Heart right ventricle (tissue), 16 donors: ENCODE data around the gene UBE2QL1. TPM values are rescaled to one million over a fixed set of nuclear protein-coding genes. Genes with fewer than 3 reads are reported as not detected.

Source experiments
- ATAC-seq, 8 donors: fragments of 200-7000 bp; cut with Tn5 transposase; one replicate each; pipeline ENCODE4 v1.9.1; 2020; ENCODE audit warnings: mild to moderate bottlenecking in 8 of 8, moderate library complexity in 8 of 8, moderate number of reproducible peaks in 1 of 8
- DNase-seq, 2 donors: peaks; one replicate each; pipeline ENCODE4 v3.0.0-alpha.2; 2020
- H3K27ac ChIP-seq, 10 donors: fragments of 200-600 bp; sonication (generic) in 2 of 10; one replicate each; pipeline versions ENCODE4 v1.5.0 to v1.8.0; 2020 to 2022; ENCODE audit warnings: mild to moderate bottlenecking in 3 of 10
- H3K27me3 ChIP-seq, 7 donors: fragments of 200-600 bp; one replicate each; pipeline ENCODE4 v1.8.0; 2021 to 2022; ENCODE audit warnings: mild to moderate bottlenecking in 2 of 7
- H3K36me3 ChIP-seq, 9 donors: fragments of 200-600 bp; sonication (generic) in 1 of 9; one replicate each; pipeline versions ENCODE4 v1.5.0 to v1.8.0; 2020 to 2022; ENCODE audit warnings: mild to moderate bottlenecking in 2 of 9
- H3K4me1 ChIP-seq, 9 donors: fragments of 200-600 bp; sonication (generic) in 1 of 9; one replicate each; pipeline versions ENCODE4 v1.5.0 to v1.8.0; 2020 to 2022; ENCODE audit warnings: mild to moderate bottlenecking in 4 of 9
- H3K4me3 ChIP-seq, 10 donors: fragments of 200-600 bp; sonication (generic) in 2 of 10; one replicate each; pipeline versions ENCODE4 v1.5.0 to v1.8.0; 2020 to 2022; ENCODE audit warnings: mild to moderate bottlenecking in 7 of 10, moderate library complexity in 2 of 10
- H3K9me3 ChIP-seq, 11 donors: fragments of 200-600 bp in 10 of 11; sonication (generic) in 2 of 11; one replicate each; pipeline versions ENCODE4 v1.5.0 to v1.8.0; 2013 to 2022; ENCODE audit warnings: mild to moderate bottlenecking in 2 of 11, control low read depth in 1 of 11, moderate library complexity in 1 of 11
- CTCF ChIP-seq, 9 donors: fragments of 200-600 bp; sonication (generic) in 2 of 9; IDR thresholded peaks; one replicate each; pipeline versions ENCODE4 v1.5.0 to v1.8.0; 2021 to 2022; ENCODE audit warnings: antibody characterized with exemption in 9 of 9, mild to moderate bottlenecking in 5 of 9, moderate library complexity in 1 of 9
- WGBS, 2 donors: extraction: QIAGEN DNeasy Blood & Tissue Kit; methylation state at CpG; one replicate each; pipeline ENCODE4 v1.1.7; 2013; ENCODE audit warnings: inconsistent platforms in 1 of 2; 5-methylcytosine and 5-hydroxymethylcytosine counted together
- intact Hi-C, 10 donors: fragments of 100-400 bp; cut with DNase I; formaldehyde crosslinking; loops; one replicate each; pipeline versions ENCODE4 v1.11.1 to v1.14.2; 2022
- polyA plus RNA-seq, 2 donors: library from polyadenylated mRNA; stranded (reverse); fragments of 200-250 nt; gene quantifications; one replicate each; pipeline ENCODE4 v1.2.3, GENCODE V29; 2013
- total RNA-seq, 10 donors: library from RNA; stranded (reverse); fragmentation: NEBNext Ultra II Directional in 3 of 10; extraction: Animal tissue kit (Norgen Biotek cat#: 25700) in 3 of 10; gene quantifications; one replicate each; pipeline versions ENCODE4 v1.2.1 to v1.2.4, GENCODE V29; 2021 to 2023
- donor health status: Arrhythmogenic right ventricular cardiomyopathy.
- donor health status: ischemic (EF 13 %, LVEDD 7.1; RV severe dilation, severe dysfunction).
- donor health status: healthy with polysubstance abuse.
- donor health status: DM: no; HTN: yes; CAD: no.
- donor health status: DM: no; HTN: no; CAD: no.
- donor health status: ischemic (EF 25% LVEDD 6.9; RV normal size, moderate dysfunction).
- donor health status: ischemic (EF 25% LVEDD 5.7; RV mildly dilated, moderate dysfunction).
- donor health status: healthy.
- donor health status: DM: yes; HTN: yes; CAD: no.
- donor health status: Ischemic cardiomyopathy.
- donor health status: ischemic (EF 35%, LVEDD 5.7; RV mildly dilated, moderate dysfunction).
- donor health status: nonischemic (EF 11% LVEDD 7.7; RV severe dilation, severe dysfunction).
- donor health status: DM: yes; HTN: yes; CAD: no.
- donor health status: PGD.
- donor health status: ischemic (EF 29% LVEDD 5.4; RV normal size, mild dysfunction).
- donor health status: nonischemic (EF 23%, LVEDD 6.1; RV moderate dilation, normal function).

Gene UBE2QL1
- total and polyA plus RNA-seq, 12 donors: 8.9 to 26.3 (median 18.1) TPM

- no peaks in the 10 kb centered on the region for H3K36me3 ChIP-seq
- intact Hi-C loops: no loop called here
- no peaks in the 10 kb centered on the region for H3K9me3 ChIP-seq
- DNase-seq (no peak), ATAC-seq (peak in 3 of 8 donors; percentile 17 to 48 (median 23))
- H3K4me1 ChIP-seq: no peaks in the 10 kb centered on the region
- peaks cover 0 to 17% (median 0%) of the 10 kb centered on the region in 7 donors for H3K27me3 ChIP-seq
- H3K27ac ChIP-seq: no peak overlapping the region
- TF ChIP-seq CTCF (IDR thresholded peaks at IDR 0.05): no peak
- no peak overlapping the region for H3K4me3 ChIP-seq
- WGBS, 2 donors: 76% methylated on average over 9 of the region's 9 CpGs
Measured at GRCh38 chr5:6518298-6519057, 69.8 kb downstream of the UBE2QL1 start.

- H3K9me3 ChIP-seq: no peaks in the 10 kb centered on the region
- intact Hi-C loops: loop anchor here in 3 of 10 donors (10.0 kb wide), 2 partner anchors 225 to 1025 kb away; no protein-coding TSS in a partner anchor
- ATAC-seq: no peak
- DNase-seq: no peak
- no peak overlapping the region for H3K4me3 ChIP-seq
- no peaks in the 10 kb centered on the region for H3K36me3 ChIP-seq
- TF ChIP-seq CTCF (IDR thresholded peaks at IDR 0.05): no peak
- 87 to 89% methylated on average over 5 of the region's 5 CpGs for WGBS, 2 donors
- H3K27ac ChIP-seq: no peak overlapping the region
- no peaks in the 10 kb centered on the region for H3K4me1 ChIP-seq
- H3K27me3 ChIP-seq: peaks cover 0 to 17% (median 0%) of the 10 kb centered on the region in 7 donors
Measured at GRCh38 chr5:6520201-6520600, 71.5 kb downstream of the UBE2QL1 start.

GRCh38 chr5:6522331-6522730 lies 73.7 kb downstream of the UBE2QL1 start:
- DNase-seq (no peak), ATAC-seq (no peak)
- no peak overlapping the region for H3K27ac ChIP-seq
- no peak overlapping the region for H3K4me3 ChIP-seq
- no peak for TF ChIP-seq CTCF (IDR thresholded peaks at IDR 0.05)
- no peaks in the 10 kb centered on the region for H3K9me3 ChIP-seq
- no peaks in the 10 kb centered on the region for H3K4me1 ChIP-seq
- H3K36me3 ChIP-seq: no peaks in the 10 kb centered on the region
- H3K27me3 ChIP-seq: peaks cover 0 to 17% (median 0%) of the 10 kb centered on the region in 7 donors
- WGBS, 2 donors: 82 to 84% methylated on average over 16 of the region's 16 CpGs
- intact Hi-C loops: loop anchor here in 3 of 10 donors (10.0 kb wide), 2 partner anchors 228 to 1028 kb away; no protein-coding TSS in a partner anchor

GRCh38 chr5:6522923-6523322 lies 74.3 kb downstream of the UBE2QL1 start:
- ATAC-seq: no peak
- Histone ChIP-seq H3K27me3 (peaks cover 0 to 17% (median 0%) of the 10 kb centered on the region in 7 donors), H3K36me3 (no peaks in the 10 kb centered on the region), H3K27ac (no peak overlapping the region), H3K9me3 (no peaks in the 10 kb centered on the region), H3K4me1 (no peaks in the 10 kb centered on the region), H3K4me3 (no peak overlapping the region)
- intact Hi-C loops: loop anchor here in 3 of 10 donors (10.0 kb wide), 2 partner anchors 228 to 1028 kb away; no protein-coding TSS in a partner anchor
- DNase-seq: no peak
- WGBS, 2 donors: 74 to 75% methylated on average over 9 of the region's 9 CpGs
- no peak for TF ChIP-seq CTCF (IDR thresholded peaks at IDR 0.05)
